Neural progenitor cell (in vitro differentiated cells): ENCODE measurements around the gene EFHD1.

ENCODE experiments used
- EZH2 ChIP-seq: fragments of 200-600 bp; sonication (generic); IDR thresholded peaks from 2 replicates; pipeline ENCODE4 v1.6.1; 2017; ENCODE audit warnings: antibody characterized with exemption, mild to moderate bottlenecking, moderate library complexity
- EZH2phosphoT487 ChIP-seq: fragments of 200-600 bp; sonication (generic); IDR thresholded peaks from 2 replicates; pipeline ENCODE4 v1.6.1; 2017; ENCODE audit warnings: antibody characterized with exemption
- TF ChIP-seq, protein P1 (sequence below): fragments of 200-600 bp; sonication (generic); IDR thresholded peaks from 2 replicates; pipeline ENCODE4 v1.5.1; 2017; ENCODE audit warnings: antibody characterized with exemption, mild to moderate bottlenecking

DNA sequence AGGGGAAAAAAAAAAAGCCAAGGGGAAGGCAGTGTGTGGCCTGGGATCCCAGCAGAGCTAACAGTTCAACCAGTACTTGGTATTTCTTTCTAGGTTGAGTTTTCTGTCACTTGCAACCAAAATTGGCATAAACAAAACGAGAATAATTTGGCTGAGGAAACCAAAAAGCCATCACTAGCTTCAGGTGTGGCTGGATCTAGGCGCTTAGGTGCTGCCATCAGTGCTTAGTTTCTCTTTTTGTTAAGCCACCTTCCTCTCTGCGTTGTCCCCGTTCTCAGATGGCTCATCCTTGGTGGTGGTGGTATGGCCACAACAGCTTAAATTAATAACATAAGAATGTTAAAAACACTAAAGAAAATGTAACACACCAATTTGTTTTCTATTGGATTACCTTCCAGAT is 2.4 kb downstream of the EFHD1 start:
- no peak for TF ChIP-seq EZH2
- TF ChIP-seq, protein P1, sequence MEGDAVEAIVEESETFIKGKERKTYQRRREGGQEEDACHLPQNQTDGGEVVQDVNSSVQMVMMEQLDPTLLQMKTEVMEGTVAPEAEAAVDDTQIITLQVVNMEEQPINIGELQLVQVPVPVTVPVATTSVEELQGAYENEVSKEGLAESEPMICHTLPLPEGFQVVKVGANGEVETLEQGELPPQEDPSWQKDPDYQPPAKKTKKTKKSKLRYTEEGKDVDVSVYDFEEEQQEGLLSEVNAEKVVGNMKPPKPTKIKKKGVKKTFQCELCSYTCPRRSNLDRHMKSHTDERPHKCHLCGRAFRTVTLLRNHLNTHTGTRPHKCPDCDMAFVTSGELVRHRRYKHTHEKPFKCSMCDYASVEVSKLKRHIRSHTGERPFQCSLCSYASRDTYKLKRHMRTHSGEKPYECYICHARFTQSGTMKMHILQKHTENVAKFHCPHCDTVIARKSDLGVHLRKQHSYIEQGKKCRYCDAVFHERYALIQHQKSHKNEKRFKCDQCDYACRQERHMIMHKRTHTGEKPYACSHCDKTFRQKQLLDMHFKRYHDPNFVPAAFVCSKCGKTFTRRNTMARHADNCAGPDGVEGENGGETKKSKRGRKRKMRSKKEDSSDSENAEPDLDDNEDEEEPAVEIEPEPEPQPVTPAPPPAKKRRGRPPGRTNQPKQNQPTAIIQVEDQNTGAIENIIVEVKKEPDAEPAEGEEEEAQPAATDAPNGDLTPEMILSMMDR: no peak
- TF ChIP-seq EZH2phosphoT487: no peak
